ENCODE measurements around the gene PALS1.
"Not testable (repeated sequence)": the region's sequence is repeated elsewhere in the genome, so short reads cannot be mapped to it uniquely, and the experiment has no call there.

PALS1 gene

DNA sequence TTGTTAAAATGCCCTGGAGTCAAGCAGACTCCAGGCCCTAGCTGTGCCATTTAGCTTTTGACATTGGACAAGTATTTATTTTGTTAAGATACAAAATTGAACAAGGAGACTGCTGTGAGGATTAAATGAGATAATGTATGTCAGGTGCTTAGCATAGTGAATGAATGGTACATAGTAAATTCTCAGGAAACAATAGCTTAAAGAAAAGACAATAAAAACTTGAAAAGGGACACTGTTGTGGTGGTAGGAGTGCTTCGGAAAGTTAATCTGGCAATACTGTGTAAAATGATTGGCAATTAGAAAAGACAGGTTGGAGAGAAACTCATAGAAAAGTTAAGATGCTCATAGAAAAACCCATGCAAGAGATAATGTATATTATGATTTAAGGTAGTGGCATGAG lies 19.7 kb downstream of the PALS1 start:
- DNase-seq: no peak

DNA sequence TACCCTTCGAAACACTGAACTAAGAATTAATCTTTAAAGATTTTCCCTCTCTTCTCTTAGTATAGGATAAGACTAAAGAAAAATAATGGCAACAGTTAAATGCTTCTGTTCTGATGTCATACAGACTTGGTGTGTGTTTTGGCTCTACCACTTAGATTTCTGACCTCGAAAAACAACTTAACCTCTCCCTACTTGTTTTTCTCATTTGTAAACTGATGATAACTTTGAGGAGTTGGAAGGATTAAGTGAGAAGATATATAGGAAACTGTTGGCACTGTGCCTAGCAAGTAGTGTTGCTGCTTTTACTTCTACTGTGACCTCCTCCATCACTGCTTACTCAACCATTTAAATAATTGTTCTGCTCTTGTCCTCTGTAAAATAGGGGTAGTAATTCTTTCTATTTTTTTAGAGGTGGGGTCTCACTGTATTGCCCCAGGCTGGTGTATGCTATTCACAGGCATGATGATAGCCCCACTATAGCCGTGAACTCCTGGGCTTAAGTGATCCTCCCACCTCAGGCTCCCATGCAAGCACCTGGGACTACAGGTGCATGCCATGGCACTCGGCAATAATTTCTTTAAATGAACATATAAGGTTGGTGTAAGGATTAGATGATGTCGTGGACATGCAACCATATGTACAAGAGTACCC lies 22.4 kb downstream of the PALS1 start:
- DNase-seq: no peak

DNA sequence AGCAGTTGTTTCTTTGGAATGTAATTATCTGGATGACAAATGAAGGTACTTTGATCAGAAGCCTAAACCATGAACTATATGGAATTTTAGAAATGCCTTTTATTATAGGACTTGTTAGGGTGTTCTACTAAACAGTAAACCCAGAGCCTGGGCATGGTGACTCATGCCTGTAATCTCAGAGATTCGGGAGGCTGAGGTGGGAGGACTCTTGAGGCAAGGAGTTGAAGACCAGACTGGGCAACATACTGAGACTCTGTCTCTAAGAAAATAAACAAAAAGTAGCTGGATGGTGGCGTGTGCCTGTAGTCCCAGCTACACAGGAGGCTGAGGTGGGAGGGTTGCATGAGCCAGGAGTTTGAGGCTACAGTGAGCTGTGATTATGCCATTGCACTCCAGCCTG lies 23.9 kb downstream of the PALS1 start:
- no peak for DNase-seq

DNA sequence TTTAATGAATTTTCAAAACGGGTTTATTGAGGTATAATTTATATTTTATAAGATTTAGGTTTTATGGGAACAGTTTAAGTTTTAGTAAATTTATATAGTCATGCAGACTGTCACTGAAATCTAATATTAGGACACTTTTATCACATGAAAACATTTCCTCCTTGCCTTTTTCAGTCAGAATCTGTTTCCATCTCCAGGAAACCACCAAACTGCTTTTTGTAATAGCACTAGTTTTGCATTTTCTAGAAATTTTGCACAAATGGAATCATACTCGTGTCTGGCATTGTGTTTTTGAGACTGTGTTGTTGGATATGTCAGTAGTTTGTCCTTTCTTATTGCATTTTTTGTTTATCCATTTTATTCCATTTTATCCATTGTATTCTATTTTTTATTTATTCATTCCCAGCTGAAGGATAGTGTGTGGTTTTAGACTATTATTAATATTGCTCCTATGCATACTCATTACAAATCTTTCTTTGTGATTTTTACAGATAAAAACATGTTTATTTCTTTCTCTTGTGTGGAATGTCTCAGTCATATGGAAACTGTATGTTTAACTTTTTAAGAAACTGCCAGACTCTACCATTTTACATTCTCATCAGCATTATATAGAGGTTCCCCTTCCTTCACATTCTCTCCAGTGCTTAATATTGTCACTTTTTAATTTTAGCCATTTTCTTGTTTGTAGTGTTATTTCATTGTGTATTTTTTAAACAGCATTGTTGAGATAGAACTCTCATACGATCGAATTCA lies 26.5 kb downstream of the PALS1 start:
- no peak for DNase-seq

DNA sequence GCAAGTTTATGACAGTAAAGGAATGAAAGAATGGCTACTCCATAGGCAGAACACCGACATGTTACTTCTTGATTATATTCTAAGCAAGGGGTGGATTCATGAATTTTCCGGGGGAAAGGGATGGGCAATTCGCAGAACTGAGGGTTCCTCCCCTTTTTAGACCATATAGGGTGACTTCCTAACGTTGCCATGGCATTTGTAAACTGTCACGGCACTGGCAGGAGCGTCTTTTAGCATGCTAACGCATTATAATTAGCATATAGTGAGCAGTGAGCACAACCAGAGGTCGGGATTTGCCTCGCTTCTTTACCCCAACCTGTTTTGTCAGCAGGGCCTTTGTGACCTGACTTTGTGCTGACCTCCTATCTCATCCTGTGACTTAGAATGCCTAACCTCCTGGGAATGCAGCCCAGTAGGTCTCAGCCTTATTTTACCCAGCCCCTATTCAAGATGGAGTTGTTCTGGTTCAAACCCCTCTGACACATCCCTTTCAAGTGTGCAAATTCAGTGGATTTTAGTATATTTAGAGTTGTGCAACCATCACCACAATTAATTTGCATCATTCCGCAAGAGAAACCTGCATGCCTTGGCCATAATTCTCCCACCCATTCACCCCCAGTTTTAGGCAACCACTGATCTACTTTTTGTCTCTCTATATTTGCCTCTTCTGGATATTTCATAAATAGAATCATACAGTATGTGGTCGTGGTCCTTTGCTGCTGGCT lies 27.4 kb downstream of the PALS1 start:
- no peak for DNase-seq

DNA sequence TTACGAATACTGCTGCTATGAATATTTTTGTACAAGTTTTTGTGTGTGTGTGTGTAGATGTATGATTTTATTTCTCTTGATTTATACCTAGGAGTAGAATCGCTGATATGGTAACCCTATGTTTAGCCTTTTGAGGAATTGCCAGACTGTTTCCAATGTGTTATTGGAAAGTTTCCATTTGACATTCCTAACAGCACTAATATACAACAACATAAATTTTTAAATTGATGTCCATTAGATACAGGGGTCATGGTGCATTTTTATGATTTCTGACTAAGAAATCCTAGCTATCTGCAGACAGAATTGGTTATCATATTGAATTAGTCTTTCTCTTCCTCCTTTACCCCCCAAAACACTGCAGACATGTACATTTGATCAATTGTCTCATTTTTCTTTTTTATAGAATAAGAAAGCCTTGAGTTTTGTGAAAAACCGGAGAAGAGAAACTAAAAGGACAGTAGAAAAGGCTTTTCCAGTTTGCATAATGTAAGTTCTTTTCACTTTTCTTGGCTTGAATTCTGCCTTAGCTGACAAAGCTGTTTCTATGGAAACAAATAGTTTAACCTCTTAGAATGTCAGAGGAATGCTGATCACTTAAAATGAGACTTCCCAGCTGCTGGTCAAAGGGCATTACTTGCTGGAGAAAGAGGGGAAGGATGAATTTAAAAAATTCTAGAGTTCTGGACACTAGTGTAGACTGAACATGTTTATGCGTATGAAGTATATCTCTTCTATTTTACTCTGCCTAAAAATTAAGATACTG lies 28.2 kb downstream of the PALS1 start:
- DNase-seq: no peak

DNA sequence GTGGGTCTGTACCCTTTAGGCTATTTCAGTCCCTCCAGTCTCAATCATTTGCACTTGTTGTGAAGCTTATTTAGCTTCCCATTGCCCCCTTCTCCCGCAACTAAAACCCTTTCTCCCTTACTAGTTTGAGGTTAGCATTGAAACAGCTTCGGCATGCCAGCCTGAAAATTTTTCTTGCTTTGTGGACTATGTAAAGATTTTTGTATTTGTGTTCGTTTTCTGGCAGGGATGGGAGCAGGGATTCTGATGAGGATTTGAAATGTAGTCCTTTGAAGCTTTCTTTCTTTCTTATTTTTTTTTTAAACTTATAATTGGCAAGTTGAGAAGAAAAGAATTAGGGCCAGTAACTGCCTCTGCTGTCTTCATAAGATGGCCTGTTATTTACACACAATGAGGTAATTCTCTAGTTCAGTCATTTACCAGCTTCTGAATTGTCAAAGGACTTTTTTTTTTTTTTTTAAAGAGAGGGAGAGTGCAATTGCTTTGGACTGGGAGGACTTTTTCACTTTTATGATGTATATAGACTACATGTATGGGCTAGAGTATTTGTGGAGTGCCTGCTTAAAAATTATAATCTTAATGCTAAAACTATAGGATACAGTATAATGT lies 29.0 kb downstream of the PALS1 start:
- no peak for DNase-seq

DNA sequence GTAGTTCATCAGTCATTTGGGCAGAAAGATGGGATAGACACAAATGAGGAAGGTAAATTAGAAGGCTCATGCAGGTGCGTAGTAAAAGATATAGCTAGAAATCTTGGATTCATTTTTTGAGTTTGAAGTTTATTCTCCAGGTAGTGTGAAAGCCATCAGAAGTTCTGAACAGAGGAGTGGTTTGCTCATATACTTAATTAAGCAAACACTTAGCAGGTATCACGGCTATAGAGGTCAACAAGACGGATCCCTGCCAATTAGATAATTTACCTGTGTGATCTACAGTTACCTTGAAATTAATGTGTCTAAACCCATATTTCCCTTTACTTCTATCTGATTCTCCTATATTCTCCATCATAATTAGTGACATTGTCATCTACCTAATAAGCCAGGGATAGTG lies 29.7 kb downstream of the PALS1 start:
- no peak for DNase-seq

DNA sequence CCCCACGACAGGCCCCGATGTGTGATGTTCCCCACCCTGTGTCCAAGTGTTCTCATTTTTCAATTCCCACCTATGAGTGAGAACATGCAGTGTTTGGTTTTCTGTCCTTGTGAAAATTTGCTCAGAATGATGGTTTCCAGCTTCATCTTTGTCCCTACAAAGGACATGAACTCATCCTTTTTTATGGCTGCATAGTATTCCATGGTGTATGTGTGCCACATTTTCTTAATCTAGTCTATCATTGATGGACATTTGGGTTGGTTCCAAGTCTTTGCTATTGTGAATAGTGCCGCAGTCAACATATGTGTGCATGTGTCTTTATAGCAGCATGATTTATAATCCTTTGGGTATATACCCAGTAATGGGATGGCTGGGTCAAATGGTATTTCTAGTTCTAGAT lies 32.0 kb downstream of the PALS1 start:
- not testable (repeated sequence) for DNase-seq

DNA sequence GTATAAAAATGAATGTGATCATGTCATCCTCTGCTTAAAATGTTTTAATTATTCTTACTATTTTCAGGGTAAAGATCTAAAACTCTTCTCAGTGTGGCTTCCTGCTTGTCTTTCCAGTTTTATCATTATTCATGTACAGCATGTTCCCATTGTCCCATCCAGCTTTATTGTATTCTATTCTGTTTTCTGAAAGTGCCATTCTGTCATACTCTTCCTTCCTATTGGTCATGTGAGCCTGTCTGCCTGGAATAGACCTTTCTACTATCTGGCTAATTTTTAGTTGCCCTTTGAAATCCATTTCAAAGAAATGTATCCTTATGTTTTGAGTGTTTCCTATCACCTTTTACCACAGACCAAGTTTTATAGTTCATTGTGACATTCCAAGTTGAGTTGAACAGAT lies 34.9 kb downstream of the PALS1 start:
- no peak for DNase-seq

DNA sequence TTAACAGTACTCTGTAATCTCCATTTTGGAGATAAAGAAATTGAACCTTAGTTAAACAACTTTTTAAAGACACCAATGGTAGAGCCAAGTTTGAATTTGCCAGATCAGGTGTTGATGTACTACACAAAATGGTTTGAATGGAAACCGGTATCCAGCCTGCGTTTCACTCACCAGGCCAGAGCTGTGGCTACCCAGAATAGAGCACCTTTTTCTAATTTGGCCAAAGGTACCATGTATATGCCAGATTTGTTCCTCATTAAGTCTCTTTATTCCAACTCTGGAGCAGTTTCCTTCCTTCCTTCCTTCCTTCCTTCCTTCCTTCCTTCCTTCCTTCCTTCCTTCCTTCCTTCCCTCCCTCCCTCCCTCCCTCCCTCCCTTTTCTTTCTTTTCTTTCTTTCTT lies 39.3 kb downstream of the PALS1 start:
- no peak for DNase-seq

DNA sequence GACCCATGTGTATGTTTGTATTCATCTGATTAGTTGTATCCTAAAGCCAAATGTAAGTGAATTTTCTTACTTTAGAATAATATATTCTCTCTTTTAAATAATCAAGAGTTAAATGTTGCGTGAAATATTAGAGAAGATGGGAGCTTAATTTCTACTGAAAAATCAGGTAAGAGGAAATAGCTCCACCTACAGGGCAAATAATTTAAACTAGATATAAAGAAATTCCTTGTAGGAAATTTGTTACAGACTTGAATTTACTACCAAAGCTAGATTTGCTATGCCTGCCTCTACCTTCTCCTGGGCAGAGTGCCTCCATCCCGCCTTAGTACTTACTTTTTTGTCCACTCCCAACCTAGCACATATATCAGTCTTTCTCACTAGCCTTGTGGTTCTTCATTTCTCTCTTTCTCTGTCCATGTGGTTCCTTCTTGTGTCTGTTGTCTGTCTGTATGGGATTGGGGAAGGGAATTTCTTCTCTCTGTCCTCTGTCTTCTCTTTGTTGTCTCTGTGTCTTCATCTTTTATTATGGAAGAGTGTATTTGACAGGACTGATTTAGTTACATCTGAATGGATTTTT lies 44.7 kb downstream of the PALS1 start:
- no peak for DNase-seq

All from left hindlimb (tissue), 1 donor.